HG03060 (cell line): ENCODE results near the gene LYPD3.

Experiments
- ATAC-seq: cut with Tn5 transposase; IDR thresholded peaks from one replicate; pipeline ENCODE4 v1.9.1; 2021; ENCODE audit warnings: low read depth, moderate number of reproducible peaks; ENCODE audit not compliant: unreplicated experiment

The LYPD3 gene

GRCh38 chr19:43488179-43488578 is 22.8 kb upstream of the LYPD3 start:
- ATAC-seq = no peak

- ATAC-seq = no peak
These were observed 21.0 kb upstream of the LYPD3 start for GRCh38 chr19:43486412-43486811.

DNA sequence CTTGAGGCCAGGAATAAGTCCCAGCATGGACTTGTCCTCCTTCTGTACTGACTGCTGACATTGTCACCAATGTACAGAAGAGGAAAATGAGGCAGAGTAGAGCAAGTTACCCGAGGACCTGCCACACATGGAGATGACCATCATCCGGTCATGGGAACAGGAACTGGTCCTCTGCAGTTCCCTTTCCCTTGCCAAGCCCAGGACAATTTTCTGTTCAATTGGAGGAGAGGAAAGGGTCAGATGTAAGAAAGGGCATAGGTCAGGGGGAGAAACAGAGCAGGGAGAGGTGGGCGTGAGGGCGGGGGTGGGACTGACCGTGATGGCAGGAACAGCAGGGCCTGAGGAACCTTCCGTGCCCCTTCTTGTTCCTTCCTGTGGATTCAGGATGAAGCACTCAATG is 20.5 kb upstream of the LYPD3 start:
- ATAC-seq = no peak

- ATAC-seq = no peak
These were observed 17.9 kb upstream of the LYPD3 start for GRCh38 chr19:43483281-43483680.

DNA sequence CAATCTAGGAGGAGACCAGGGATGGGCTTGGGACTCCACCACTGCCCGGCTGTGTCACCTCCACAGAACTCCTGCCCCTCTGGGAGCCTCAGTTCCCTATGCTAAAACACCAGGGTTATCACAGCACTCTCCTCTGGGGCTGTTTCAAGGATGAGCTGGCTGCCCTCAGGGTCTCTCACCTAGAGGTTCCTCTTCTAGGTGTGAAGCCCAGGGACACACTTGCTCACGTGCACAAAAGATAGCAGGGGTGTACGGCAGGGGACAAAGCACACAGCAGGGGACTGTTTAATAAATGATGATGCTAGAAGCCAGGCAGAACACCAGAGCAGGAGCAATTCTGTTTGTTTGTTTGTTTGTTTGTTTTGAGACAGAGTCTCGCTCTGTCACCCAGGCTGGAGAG is 16.8 kb upstream of the LYPD3 start:
- ATAC-seq = no peak

DNA sequence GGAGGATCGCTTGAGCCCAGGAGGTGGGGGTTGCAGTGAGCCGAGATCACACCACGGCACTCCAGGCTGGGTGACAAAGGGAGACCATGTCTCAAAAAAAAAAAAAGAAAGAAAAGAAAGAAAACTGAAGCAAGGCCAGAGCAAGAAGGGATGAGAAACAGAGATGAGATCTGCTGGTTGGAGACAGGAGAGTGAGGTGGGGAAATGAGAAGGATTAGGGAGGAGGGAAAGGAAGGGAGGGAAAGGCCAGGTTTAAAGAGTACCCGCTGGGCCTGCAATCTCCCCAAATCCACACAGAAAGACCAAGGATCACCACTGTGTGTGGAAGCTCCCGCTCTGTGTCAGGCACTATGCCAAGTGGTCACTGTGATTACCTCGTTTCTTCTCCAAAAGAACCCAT is 16.3 kb upstream of the LYPD3 start:
- ATAC-seq = no peak

- ATAC-seq = no peak
These were observed 15.2 kb upstream of the LYPD3 start for GRCh38 chr19:43480574-43480973.

DNA sequence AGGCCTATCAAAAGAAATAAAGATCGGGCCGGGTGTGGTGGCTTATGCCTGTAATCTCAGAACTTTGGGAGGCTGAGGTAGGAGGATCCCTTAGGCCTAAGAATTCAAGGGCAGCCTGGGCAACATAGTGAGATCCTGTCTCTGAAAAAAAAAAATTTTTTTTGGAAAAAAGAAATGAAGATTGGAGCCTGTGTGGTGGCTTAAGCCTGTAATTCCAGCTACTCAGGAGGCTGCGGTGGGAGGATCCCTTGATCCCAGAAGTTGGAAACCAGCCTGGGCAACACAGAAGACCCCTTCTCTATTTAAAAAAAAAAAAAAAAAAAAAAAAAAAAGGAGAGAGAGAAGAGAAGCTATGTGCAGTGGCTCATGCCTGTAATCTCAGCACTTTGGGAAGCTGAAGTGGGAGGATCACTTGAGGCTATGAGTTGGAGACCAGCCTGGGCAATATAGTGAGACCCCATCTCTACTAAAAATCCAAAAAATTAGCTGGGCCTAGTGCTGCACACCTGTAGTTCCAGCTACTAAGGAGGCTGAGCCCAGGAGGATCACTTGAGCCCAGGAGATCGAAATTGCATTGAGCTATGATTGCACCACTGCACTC is 14.7 kb upstream of the LYPD3 start:
- ATAC-seq = no peak

DNA sequence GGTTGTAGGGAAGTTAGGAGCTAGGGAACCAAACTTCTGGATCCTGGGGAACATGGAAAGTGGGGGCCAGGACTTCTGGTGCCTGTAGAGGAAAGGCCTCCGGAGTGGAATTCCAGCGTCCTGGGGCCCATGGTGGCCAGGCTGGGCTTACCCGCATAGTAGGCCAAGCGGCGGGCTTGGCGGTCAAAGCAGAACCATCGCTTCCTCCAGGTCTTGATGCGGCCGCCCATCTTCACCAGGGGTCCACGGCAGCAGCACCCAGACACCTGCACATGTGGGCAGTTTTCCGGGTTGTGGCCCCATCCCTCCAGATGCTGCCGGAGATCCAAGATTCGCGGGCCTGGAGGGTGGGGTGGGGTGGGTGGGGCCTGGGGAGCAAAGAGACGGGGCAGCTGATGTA is 13.8 kb upstream of the LYPD3 start:
- no peak for ATAC-seq

- no peak for ATAC-seq
These were observed 12.9 kb upstream of the LYPD3 start for GRCh38 chr19:43478323-43478722.

GRCh38 chr19:43476606-43477005 is 11.2 kb upstream of the LYPD3 start:
- no peak for ATAC-seq

DNA sequence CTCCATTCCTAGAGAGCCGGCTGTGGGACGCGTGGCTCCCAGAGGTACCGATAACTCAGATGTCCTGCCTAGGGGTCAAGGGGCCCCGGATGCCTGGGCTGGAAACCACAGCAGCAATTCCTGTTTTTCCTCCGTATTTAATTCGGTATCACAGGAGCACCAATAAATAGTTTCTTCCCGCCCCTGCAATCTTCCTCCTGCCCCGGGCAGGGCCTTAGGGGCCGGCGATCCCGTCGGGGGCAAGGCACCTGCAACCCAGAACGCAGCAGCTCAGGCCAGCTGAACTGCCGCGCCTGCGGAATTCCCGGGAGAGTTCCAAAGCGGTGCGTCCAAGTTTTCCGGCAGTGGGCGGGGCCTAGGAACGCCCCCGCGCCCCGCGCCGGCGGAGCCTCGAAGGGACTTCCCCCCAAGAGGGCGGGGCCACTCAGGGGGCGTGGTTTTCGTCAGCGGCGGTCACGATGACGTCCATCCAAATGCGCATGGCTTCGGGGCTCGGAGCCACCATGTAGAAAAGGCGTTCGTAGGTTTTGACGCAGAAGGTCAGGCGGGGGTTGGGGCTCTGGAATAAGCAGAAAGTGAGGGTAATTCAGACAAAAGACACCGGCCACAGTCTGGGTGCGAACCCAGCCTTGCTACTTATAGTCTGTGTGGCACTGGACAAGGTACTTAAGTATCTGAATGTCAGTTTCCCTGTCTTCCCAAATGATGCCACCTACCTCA is 9.7 kb upstream of the LYPD3 start:
- no peak for ATAC-seq

GRCh38 chr19:43474487-43474886 is 9.1 kb upstream of the LYPD3 start:
- no peak for ATAC-seq

DNA sequence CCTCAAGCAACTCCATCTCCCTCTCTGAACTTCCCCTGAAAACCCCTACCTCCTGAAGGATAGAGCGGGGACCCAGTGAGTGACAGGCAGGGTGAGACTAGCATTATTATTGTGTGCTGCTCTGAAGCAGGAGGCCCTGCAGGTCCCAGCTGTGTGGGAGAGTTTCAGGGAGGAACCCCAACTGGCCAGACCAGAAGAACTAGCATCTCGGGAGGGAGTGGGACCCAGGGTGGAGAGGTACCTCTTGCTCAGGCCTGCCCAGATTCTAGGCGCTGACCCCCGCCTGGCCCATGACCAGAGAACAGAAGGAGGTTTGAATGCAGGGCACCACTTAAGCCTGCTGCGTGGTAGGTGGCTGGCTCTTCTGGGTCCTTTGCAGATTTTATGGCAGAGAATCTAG is 5.7 kb upstream of the LYPD3 start:
- ATAC-seq = no peak

GRCh38 chr19:43470288-43470687 is 4.9 kb upstream of the LYPD3 start:
- ATAC-seq = no peak

GRCh38 chr19:43469160-43469480 is 3.7 kb upstream of the LYPD3 start:
- ATAC-seq = no peak

- ATAC-seq = no peak
These were observed 3.1 kb upstream of the LYPD3 start for GRCh38 chr19:43468354-43469159.

GRCh38 chr19:43467730-43468129 is 2.3 kb upstream of the LYPD3 start:
- no peak for ATAC-seq

DNA sequence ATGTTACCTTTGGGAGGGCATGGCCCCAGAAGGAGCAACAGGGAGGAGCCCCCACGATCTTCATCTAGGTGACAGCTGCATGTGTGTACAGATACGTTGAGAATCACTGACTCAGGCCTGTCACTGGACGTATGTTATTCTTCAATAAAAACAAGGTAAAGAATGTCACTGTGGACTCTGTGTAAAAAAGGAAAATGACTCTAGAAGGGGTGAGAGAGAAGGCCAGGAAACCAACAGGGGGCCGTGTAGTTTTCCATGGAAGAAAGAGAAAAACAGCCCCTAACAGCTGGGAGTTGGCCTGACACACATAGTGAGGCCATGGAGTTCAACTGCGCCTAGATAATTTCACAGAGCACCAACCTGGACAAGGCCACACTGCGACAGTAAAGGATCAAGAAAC is 1.9 kb upstream of the LYPD3 start:
- ATAC-seq = no peak

- no peak for ATAC-seq
These were observed 1.4 kb upstream of the LYPD3 start for GRCh38 chr19:43466793-43467192.

DNA sequence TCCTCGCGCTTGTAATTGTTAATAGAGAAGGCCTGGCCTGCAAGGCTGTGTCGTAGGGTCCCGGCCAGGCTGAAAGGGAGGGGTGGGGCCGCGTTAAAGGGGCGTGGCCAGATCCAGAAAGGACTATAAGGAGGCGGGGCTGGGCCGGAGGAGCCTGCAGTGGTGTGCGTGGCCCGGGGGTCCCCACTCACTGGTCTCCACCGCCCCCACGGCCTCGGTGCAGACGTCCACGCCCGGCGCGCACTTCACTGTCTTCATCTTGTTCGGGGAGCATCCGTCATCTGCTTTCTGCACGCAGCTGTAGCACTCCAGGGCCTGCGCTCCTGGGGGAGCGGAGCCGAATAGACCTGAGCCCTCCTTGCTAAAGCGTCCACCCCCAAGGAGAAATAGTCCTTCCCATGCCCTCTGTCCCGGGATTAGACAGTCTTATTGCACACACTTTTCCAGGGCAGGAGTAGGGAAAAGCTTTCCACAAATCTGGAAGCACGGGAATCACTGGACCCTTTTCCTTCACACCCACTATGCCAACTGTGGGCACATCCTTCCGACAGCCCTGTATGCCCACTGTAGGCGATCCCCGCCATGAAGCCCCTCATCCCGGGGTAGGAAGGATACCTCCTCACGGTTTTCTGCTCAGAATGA is 1.2 kb downstream of the LYPD3 start:
- no peak for ATAC-seq
